ENCODE measurements around the gene CBR1.

The CBR1 gene

GRCh38 chr21:36082237-36082664 lies 12.4 kb downstream of the CBR1 start:
- no peak for DNase-seq (ENCODE audit: extremely low read depth, low read depth)
- TF ChIP-seq CTCF (IDR thresholded peaks at IDR 0.05; ENCODE audit: low read depth, low read length), result no peak

- TF ChIP-seq CTCF (IDR thresholded peaks at IDR 0.05; ENCODE audit: low read depth, low read length), result no peak
- DNase-seq (ENCODE audit: extremely low read depth, low read depth), result no peak
These were observed 17.7 kb downstream of the CBR1 start for GRCh38 chr21:36087362-36088138.

GRCh38 chr21:36089946-36090345 lies 20.1 kb downstream of the CBR1 start:
- DNase-seq (ENCODE audit: extremely low read depth, low read depth), result no peak
- no peak for TF ChIP-seq CTCF (IDR thresholded peaks at IDR 0.05; ENCODE audit: low read depth, low read length)

GRCh38 chr21:36092681-36093080 lies 22.9 kb downstream of the CBR1 start:
- DNase-seq (ENCODE audit: extremely low read depth, low read depth), result no peak
- TF ChIP-seq CTCF (IDR thresholded peaks at IDR 0.05; ENCODE audit: low read depth, low read length), result no peak

GRCh38 chr21:36093512-36093911 lies 23.7 kb downstream of the CBR1 start:
- DNase-seq (ENCODE audit: extremely low read depth, low read depth), result no peak
- no peak for TF ChIP-seq CTCF (IDR thresholded peaks at IDR 0.05; ENCODE audit: low read depth, low read length)

GRCh38 chr21:36096398-36097290 lies 26.8 kb downstream of the CBR1 start:
- TF ChIP-seq CTCF (IDR thresholded peaks at IDR 0.05; ENCODE audit: low read depth, low read length), result no peak
- no peak for DNase-seq (ENCODE audit: extremely low read depth, low read depth)
